Measurements from ENCODE around the gene FRMD4A. TPM values are rescaled to one million over a fixed set of nuclear protein-coding genes. Genes with fewer than 3 reads are reported as not detected.

Gene FRMD4A
- total and polyA plus RNA-seq, 10 of the 15 experiments (the other 5 are each of a cell fraction or from before 2014, with no cell fraction given): 17.8 to 75.2 (median 39.1) TPM

DNA sequence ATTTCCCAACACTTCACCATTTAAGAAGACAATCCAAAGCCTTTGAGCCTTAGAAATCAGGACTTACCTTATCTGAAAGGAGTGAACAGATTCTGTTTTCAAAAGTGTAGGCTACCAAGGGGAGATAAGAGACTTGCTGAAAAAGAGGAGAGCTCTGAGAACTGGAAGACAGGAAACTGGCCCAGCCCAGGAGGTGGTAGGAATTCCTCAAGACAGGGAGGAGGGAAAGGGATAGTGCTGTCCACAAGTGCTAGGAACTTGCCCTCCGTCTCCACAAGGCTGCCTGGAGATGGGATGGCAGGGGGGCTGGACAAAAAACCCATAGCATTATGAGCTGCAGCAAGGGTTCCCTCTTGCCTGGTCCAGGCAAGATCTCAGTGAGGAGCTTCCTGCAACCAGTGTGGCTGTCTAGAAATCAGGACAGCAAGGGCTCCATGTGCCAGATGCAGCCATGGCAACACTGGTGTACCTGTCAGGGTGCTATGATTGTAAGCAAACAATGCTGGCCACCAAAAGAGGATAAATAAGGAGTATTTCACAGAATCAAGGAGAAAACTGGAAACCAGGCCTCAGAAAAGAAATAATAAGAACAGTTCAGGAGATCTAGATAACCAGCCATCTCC, 22.7 kb upstream of the FRMD4A start:
- WGBS (ENCODE audit: insufficient coverage, insufficient replicate concordance, low lambda C conversion rate, missing lambda C conversion rate): 0% methylated on average over 1 of the region's 1 CpG
- ChIA-PET RAD21 (ENCODE audit: unreplicated experiment) (interaction anchor here (1.1 kb wide), 1 partner anchor 19 kb away, joined by 3 read pairs; no protein-coding TSS in a partner anchor), POLR2A (no interaction called here), CTCF (no interaction called here), SMC1A (ENCODE audit: uncharacterized antibody, unreplicated experiment) (interaction anchor here (0.8 kb wide), 1 partner anchor 158 kb away, joined by 3 read pairs; no protein-coding TSS in a partner anchor)
- no peak for FAIRE-seq
- no peak overlapping the region for H2AFZ ChIP-seq (ENCODE audit: control insufficient read depth, low read depth, low read length)
- H3K4me1 ChIP-seq (ENCODE audit: control insufficient read depth, insufficient read depth, low read length): no peaks in the 10 kb centered on the region
- in situ Hi-C loops (cut with MboI) (no loop called here), intact Hi-C loops (cut with micrococcal nuclease; ENCODE audit: unreplicated experiment) (no loop called here)
- H3K4me3 ChIP-seq: no peak overlapping the region
- BruUV-seq (replicated peaks): no TSS peak
- no peaks in the 10 kb centered on the region for H3K9me3 ChIP-seq (replicated peaks; ENCODE audit: control insufficient read depth, insufficient read depth, low read length)
- no peak overlapping the region for H3K9ac ChIP-seq (ENCODE audit: control insufficient read depth, insufficient read depth, low read length)
- no peaks in the 10 kb centered on the region for H3K27me3 ChIP-seq (replicated peaks in 1 of 2; ENCODE audit: control insufficient read depth in 2 of 2, insufficient read depth in 2 of 2, low read length in 1 of 2)
- H4K20me1 ChIP-seq (ENCODE audit: control insufficient read depth, insufficient read depth): no peaks in the 10 kb centered on the region
- TF ChIP-seq, protein P1, sequence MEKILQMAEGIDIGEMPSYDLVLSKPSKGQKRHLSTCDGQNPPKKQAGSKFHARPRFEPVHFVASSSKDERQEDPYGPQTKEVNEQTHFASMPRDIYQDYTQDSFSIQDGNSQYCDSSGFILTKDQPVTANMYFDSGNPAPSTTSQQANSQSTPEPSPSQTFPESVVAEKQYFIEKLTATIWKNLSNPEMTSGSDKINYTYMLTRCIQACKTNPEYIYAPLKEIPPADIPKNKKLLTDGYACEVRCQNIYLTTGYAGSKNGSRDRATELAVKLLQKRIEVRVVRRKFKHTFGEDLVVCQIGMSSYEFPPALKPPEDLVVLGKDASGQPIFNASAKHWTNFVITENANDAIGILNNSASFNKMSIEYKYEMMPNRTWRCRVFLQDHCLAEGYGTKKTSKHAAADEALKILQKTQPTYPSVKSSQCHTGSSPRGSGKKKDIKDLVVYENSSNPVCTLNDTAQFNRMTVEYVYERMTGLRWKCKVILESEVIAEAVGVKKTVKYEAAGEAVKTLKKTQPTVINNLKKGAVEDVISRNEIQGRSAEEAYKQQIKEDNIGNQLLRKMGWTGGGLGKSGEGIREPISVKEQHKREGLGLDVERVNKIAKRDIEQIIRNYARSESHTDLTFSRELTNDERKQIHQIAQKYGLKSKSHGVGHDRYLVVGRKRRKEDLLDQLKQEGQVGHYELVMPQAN (conservative IDR thresholded peaks at IDR 0.05): no peak
- TF ChIP-seq EGR1 (IDR thresholded peaks at IDR 0.05; ENCODE audit: borderline replicate concordance in 1 of 2, low read depth in 2 of 2, low read length in 2 of 2) (no peak), HDGF (IDR thresholded peaks at IDR 0.05) (no peak), IKZF2 (IDR thresholded peaks at IDR 0.05) (no peak), SMARCA5 (IDR thresholded peaks at IDR 0.05) (no peak), ESRRA (IDR thresholded peaks at IDR 0.05; ENCODE audit: low read length) (no peak), RB1 (IDR thresholded peaks at IDR 0.05; ENCODE audit: borderline replicate concordance) (no peak)
- TF ChIP-seq, protein P2, sequence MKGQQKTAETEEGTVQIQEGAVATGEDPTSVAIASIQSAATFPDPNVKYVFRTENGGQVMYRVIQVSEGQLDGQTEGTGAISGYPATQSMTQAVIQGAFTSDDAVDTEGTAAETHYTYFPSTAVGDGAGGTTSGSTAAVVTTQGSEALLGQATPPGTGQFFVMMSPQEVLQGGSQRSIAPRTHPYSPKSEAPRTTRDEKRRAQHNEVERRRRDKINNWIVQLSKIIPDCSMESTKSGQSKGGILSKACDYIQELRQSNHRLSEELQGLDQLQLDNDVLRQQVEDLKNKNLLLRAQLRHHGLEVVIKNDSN (IDR thresholded peaks at IDR 0.05; ENCODE audit: borderline replicate concordance, extremely low read length, insufficient read depth, low read depth, low read length): no peak
- DNase-seq (ENCODE audit: low read depth, low spot score): no peak
- H3K27ac ChIP-seq (ENCODE audit: control insufficient read depth, insufficient read depth): no peak overlapping the region
- H3K36me3 ChIP-seq (ENCODE audit: control insufficient read depth in 2 of 2, insufficient read depth in 2 of 2, low read length in 1 of 2): no peaks in the 10 kb centered on the region
- ATAC-seq: no peak
- H3K4me2 ChIP-seq (ENCODE audit: control insufficient read depth, insufficient read depth): no peak overlapping the region
- H3K79me2 ChIP-seq (ENCODE audit: control insufficient read depth, insufficient read depth, low read length): no peaks in the 10 kb centered on the region

Measured in GM12878 (cell line).